GM12891 (cell line): ENCODE measurements around the gene MRPL54. TPM values are rescaled to one million over a fixed set of nuclear protein-coding genes. Genes with fewer than 3 reads are reported as not detected.

Source experiments
- DNase-seq: peaks from one replicate; pipeline ENCODE4 v3.0.0; 2011; ENCODE audit warnings: low spot score; ENCODE audit not compliant: insufficient read length
- FAIRE-seq: peaks from 2 replicates; lab custom pipeline; 2011; peaks lifted over from hg19 to GRCh38; lab: Jason Lieb, UNC
- PAX5 ChIP-seq: IDR thresholded peaks from 2 replicates; pipeline ENCODE4 v1.6.1; 2011; ENCODE audit warnings: low read length, moderate library complexity, mild to moderate bottlenecking; ENCODE audit not compliant: insufficient read depth, severe bottlenecking
- POLR2A ChIP-seq: IDR thresholded peaks from 2 replicates; pipeline ENCODE4 v1.6.1; 2011; ENCODE audit warnings: low read depth, low read length, control low read depth
- POLR2AphosphoS5 ChIP-seq: IDR thresholded peaks from 2 replicates; pipeline ENCODE4 v1.6.1; 2011; ENCODE audit warnings: low read depth, low read length, control low read depth
- POU2F2 ChIP-seq: IDR thresholded peaks from 2 replicates; pipeline ENCODE4 v1.6.1; 2011; ENCODE audit warnings: low read depth, mild to moderate bottlenecking, control low read depth, low read length, moderate library complexity
- SPI1 ChIP-seq: IDR thresholded peaks from 2 replicates; pipeline ENCODE4 v1.6.1; 2011; ENCODE audit warnings: low read depth, low read length, control low read depth
- TAF1 ChIP-seq: IDR thresholded peaks from 2 replicates; pipeline ENCODE4 v1.6.1; 2011; ENCODE audit warnings: low read depth, low read length, control low read depth
- polyA plus RNA-seq: library from polyadenylated mRNA; unstranded; fragments of >200 nt; gene quantifications from one replicate; pipeline ENCODE4 v1.2.1, GENCODE V29; 2012; ENCODE audit warnings: low read depth, missing spikeins, inconsistent platforms; ENCODE audit not compliant: missing spikeins

Gene MRPL54
- polyA plus RNA-seq: 79.9 TPM

GRCh38 chr19:3762501-3763459 lies at the start of gene MRPL54:
MRPL54 (plus strand) TSS chr19:3762682; CDS start chr19:3762701, 19 bp downstream.
- peak; percentile 99 for FAIRE-seq
- DNase-seq: peak; percentile 96
- TF ChIP-seq POLR2AphosphoS5 (peak; percentile 93), POU2F2 (peak; percentile 58), POLR2A (peak; percentile 96), TAF1 (peak; percentile 89), PAX5 (no peak), SPI1 (peak; percentile 56)

- FAIRE-seq (no peak), DNase-seq (no peak)
- TF ChIP-seq SPI1 (no peak), TAF1 (no peak), POLR2A (no peak), PAX5 (no peak), POU2F2 (no peak), POLR2AphosphoS5 (no peak)
These were observed 46.3 kb upstream of the MRPL54 start for GRCh38 chr19:3716147-3716668.

- no peak for FAIRE-seq
- no peak for TF ChIP-seq POLR2AphosphoS5
- TF ChIP-seq POLR2A: no peak
- TF ChIP-seq POU2F2: no peak
- TF ChIP-seq PAX5: no peak
- TF ChIP-seq SPI1: no peak
- no peak for TF ChIP-seq TAF1
- no peak for DNase-seq
These were observed 42.6 kb upstream of the MRPL54 start for GRCh38 chr19:3719868-3720267.

- FAIRE-seq: no peak
- no peak for DNase-seq
- TF ChIP-seq POU2F2 (no peak), PAX5 (no peak), SPI1 (no peak), POLR2AphosphoS5 (no peak), POLR2A (no peak), TAF1 (no peak)
These were observed 42.0 kb upstream of the MRPL54 start for GRCh38 chr19:3720349-3720917.

GRCh38 chr19:3721131-3721886 lies 41.2 kb upstream of the MRPL54 start:
- FAIRE-seq (peak; percentile 63), DNase-seq (peak; percentile 94)
- no peak for TF ChIP-seq TAF1
- TF ChIP-seq PAX5: peak; percentile 10

GRCh38 chr19:3721887-3722442 lies 40.5 kb upstream of the MRPL54 start:
- no peak for DNase-seq
- TF ChIP-seq PAX5 (no peak), TAF1 (no peak), SPI1 (no peak), POLR2A (no peak), POLR2AphosphoS5 (no peak), POU2F2 (no peak)
- no peak for FAIRE-seq

GRCh38 chr19:3722443-3723109 lies 39.9 kb upstream of the MRPL54 start:
- TF ChIP-seq POLR2A: no peak
- TF ChIP-seq TAF1: no peak
- TF ChIP-seq SPI1: no peak
- no peak for TF ChIP-seq POLR2AphosphoS5
- TF ChIP-seq POU2F2: no peak
- TF ChIP-seq PAX5: no peak
- DNase-seq: no peak
- FAIRE-seq: no peak

GRCh38 chr19:3723110-3723488 lies 39.4 kb upstream of the MRPL54 start:
- DNase-seq (no peak), FAIRE-seq (no peak)
- no peak for TF ChIP-seq POLR2A
- no peak for TF ChIP-seq SPI1
- TF ChIP-seq POU2F2: no peak
- no peak for TF ChIP-seq TAF1
- no peak for TF ChIP-seq POLR2AphosphoS5
